WTC11 (cell line): ENCODE data around the gene EGF. TPM values are rescaled to one million over a fixed set of nuclear protein-coding genes. Genes with fewer than 3 reads are reported as not detected.

Experiments used
- ATAC-seq: fragments of 200-7000 bp; cut with Tn5 transposase; 2 replicates; pipeline ENCODE4 v1.10.0; 2021; ENCODE audit warnings: mild to moderate bottlenecking, moderate library complexity
- CTCF ChIA-PET: fragments of 300-600 bp; sonication (Branson Sonifier 250); formaldehyde crosslinking; loops from one replicate; lab custom pipeline; 2021; ENCODE audit warnings: antibody characterized with exemption; lab: Charles Lee
- POLR2A ChIA-PET: fragments of 350-600 bp; sonication (Branson Sonifier 250); formaldehyde crosslinking; loops from one replicate; lab custom pipeline; 2021; ENCODE audit warnings: antibody characterized with exemption; lab: Charles Lee
- DNase-seq: peaks from one replicate; pipeline ENCODE4 v3.0.0; 2021; ENCODE audit warnings: low spot score
- H3K27ac Mint-ChIP-seq: 2 replicates; pipeline ENCODE4 v1.8.0; 2021; ENCODE audit warnings: mixed read lengths
- H3K27me3 Mint-ChIP-seq: 2 replicates; pipeline ENCODE4 v1.8.0; 2021; ENCODE audit warnings: low read depth, mild to moderate bottlenecking, moderate library complexity, mixed read lengths
- H3K36me3 Mint-ChIP-seq: 2 replicates; pipeline ENCODE4 v1.8.0; 2021; ENCODE audit warnings: mixed read lengths
- H3K4me1 Mint-ChIP-seq: 2 replicates; pipeline ENCODE4 v1.8.0; 2022; ENCODE audit warnings: mixed read lengths
- H3K4me3 Mint-ChIP-seq: 2 replicates; pipeline ENCODE4 v1.8.0; 2021; ENCODE audit warnings: mild to moderate bottlenecking, moderate library complexity, mixed read lengths
- H3K9me3 Mint-ChIP-seq: 2 replicates; pipeline ENCODE4 v1.8.0; 2021; ENCODE audit warnings: mixed read lengths
- CREM ChIP-seq: sonication (generic); formaldehyde crosslinking; IDR thresholded peaks from 2 replicates; pipeline ENCODE4 v1.8.1; 2022; ENCODE audit warnings: mild to moderate bottlenecking, missing genetic modification reagents, moderate library complexity
- ETV6 ChIP-seq: sonication (generic); formaldehyde crosslinking; IDR thresholded peaks from 2 replicates; pipeline ENCODE4 v1.8.1; 2022; ENCODE audit warnings: mild to moderate bottlenecking, missing genetic modification reagents
- HMGXB4 ChIP-seq: sonication (generic); formaldehyde crosslinking; IDR thresholded peaks from 2 replicates; pipeline ENCODE4 v1.8.1; 2023; ENCODE audit warnings: mild to moderate bottlenecking, moderate library complexity, missing genetic modification reagents
- NR2C2 ChIP-seq: sonication (generic); formaldehyde crosslinking; IDR thresholded peaks from 2 replicates; pipeline ENCODE4 v1.8.0; 2022; ENCODE audit warnings: mild to moderate bottlenecking, missing genetic modification reagents
- RORB ChIP-seq: fragments of 250-450 bp; sonication (Bioruptor Pico); IDR thresholded peaks from 2 replicates; pipeline ENCODE4 v1.9.0; 2021; ENCODE audit warnings: mild to moderate bottlenecking
- SP1 ChIP-seq: sonication (generic); formaldehyde crosslinking; conservative IDR thresholded peaks from 2 replicates; pipeline ENCODE4 v1.8.1; 2022; ENCODE audit warnings: missing genetic modification reagents
- STAT6 ChIP-seq: sonication (generic); formaldehyde crosslinking; conservative IDR thresholded peaks from 2 replicates; pipeline ENCODE4 v1.8.1; 2023; ENCODE audit warnings: mild to moderate bottlenecking, low read depth, missing genetic modification reagents, moderate library complexity
- ZNF416 ChIP-seq: fragments of 250-450 bp; sonication (Bioruptor Pico); IDR thresholded peaks from 2 replicates; pipeline ENCODE4 v1.9.0; 2021; ENCODE audit warnings: mild to moderate bottlenecking, inconsistent platforms
- ZNF532 ChIP-seq: fragments of 250-450 bp; sonication (Bioruptor Pico); IDR thresholded peaks from 2 replicates; pipeline ENCODE4 v1.9.0; 2021; ENCODE audit warnings: mild to moderate bottlenecking, borderline replicate concordance
- ZNF671 ChIP-seq: fragments of 250-450 bp; sonication (Bioruptor Pico); IDR thresholded peaks from 2 replicates; pipeline ENCODE4 v1.8.0; 2021; ENCODE audit warnings: mild to moderate bottlenecking
- total RNA-seq: library from RNA; stranded (reverse); gene quantifications from 3 replicates; pipeline ENCODE4 v1.2.3, GENCODE V29; 2021
- TF ChIP-seq, protein P1 (sequence below): fragments of 250-450 bp; sonication (Bioruptor Pico); conservative IDR thresholded peaks from 2 replicates; pipeline ENCODE4 v1.9.0; 2021; ENCODE audit warnings: mild to moderate bottlenecking
- TF ChIP-seq, protein P2 (sequence below): sonication (generic); formaldehyde crosslinking; IDR thresholded peaks from 2 replicates; pipeline ENCODE4 v1.8.1; 2022; ENCODE audit warnings: missing genetic modification reagents, borderline replicate concordance
- TF ChIP-seq, protein P3 (sequence below): fragments of 250-450 bp; sonication (Bioruptor Pico); IDR thresholded peaks from 2 replicates; pipeline ENCODE4 v1.9.0; 2021; ENCODE audit warnings: mild to moderate bottlenecking
- TF ChIP-seq, protein P4 (sequence below): fragments of 250-450 bp; sonication (Bioruptor Pico); IDR thresholded peaks from 2 replicates; pipeline ENCODE4 v1.9.0; 2021; ENCODE audit warnings: mild to moderate bottlenecking

The EGF gene
- total RNA-seq, 1 experiment from 2014 or later: 2.5 TPM

DNA sequence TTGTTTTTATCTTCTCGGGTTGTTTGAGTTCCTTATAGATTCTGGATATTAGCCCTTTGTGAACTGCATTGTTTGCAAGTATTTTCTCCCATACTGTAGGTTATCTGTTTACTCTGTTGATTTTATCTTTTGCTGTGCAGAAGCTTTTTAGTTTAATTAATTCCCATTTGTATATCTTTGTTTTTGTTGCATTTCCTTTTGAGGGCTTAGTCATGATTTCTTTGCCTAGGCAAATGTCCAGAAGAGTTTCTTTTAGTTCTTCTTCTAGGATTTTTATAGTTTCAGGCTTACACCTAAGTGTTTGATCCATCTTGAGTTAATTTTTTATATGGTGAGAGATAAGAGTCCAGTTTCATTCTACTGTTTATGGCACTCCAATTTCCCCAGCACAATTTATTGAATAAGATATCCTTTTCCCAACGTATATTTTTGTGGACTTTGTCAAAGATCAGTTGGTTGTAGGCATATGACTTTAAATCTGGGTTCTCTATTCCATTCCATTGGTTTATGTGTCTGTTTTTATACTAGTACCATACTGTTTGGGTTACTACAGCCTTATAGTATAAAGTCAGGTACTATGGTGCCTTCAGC, 54.3 kb downstream of the EGF start:
- peaks cover under 1% of the 10 kb centered on the region for H3K4me1 Mint-ChIP-seq
- H3K27me3 Mint-ChIP-seq: no peaks in the 10 kb centered on the region
- H3K4me3 Mint-ChIP-seq: no peak overlapping the region
- ATAC-seq (no peak), DNase-seq (no peak)
- TF ChIP-seq, protein P1, sequence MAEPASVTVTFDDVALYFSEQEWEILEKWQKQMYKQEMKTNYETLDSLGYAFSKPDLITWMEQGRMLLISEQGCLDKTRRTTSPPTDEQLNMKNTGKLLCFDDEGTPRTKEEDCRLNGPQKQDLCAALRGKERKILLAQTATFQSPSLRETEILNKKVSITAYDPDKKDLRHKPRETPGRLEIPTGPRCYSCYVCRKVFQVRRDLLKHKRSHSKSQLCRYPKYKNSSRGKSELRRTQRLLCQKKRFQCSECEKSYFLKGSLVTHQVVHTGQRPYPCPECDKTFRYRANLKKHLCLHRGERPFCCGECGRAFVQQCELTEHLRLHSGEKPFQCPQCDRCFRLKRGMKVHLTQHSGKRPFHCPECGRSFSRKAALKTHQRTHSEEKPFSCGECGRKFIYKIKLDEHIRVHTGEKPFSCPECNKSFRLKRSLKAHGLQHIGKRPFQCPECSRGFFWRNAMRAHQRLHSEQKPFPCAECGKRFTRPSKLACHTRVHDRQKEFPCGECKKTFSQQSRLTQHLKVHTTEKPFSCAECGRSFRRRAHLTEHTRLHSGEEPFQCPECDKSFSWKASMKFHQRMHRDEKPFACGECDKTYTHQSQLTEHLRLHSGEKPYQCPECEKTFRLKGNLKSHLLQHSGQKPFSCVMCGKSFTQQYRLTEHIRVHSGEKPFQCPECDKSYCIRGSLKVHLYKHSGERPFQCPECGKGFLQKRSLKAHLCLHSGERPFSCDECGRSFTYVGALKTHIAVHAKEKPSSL (CRISPR knock-in tag): no peak
- TF ChIP-seq, protein P2, sequence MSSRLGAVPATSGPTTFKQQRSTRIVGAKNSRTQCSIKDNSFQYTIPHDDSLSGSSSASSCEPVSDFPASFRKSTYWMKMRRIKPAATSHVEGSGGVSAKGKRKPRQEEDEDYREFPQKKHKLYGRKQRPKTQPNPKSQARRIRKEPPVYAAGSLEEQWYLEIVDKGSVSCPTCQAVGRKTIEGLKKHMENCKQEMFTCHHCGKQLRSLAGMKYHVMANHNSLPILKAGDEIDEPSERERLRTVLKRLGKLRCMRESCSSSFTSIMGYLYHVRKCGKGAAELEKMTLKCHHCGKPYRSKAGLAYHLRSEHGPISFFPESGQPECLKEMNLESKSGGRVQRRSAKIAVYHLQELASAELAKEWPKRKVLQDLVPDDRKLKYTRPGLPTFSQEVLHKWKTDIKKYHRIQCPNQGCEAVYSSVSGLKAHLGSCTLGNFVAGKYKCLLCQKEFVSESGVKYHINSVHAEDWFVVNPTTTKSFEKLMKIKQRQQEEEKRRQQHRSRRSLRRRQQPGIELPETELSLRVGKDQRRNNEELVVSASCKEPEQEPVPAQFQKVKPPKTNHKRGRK (CRISPR knock-in tag): no peak
- TF ChIP-seq RORB (CRISPR knock-in tag) (no peak), STAT6 (CRISPR knock-in tag) (no peak), HMGXB4 (CRISPR knock-in tag) (no peak), NR2C2 (CRISPR knock-in tag) (no peak), ZNF671 (no peak), ZNF416 (CRISPR knock-in tag) (no peak)
- TF ChIP-seq, protein P3, sequence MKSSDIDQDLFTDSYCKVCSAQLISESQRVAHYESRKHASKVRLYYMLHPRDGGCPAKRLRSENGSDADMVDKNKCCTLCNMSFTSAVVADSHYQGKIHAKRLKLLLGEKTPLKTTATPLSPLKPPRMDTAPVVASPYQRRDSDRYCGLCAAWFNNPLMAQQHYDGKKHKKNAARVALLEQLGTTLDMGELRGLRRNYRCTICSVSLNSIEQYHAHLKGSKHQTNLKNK (CRISPR knock-in tag): no peak
- TF ChIP-seq, protein P4, sequence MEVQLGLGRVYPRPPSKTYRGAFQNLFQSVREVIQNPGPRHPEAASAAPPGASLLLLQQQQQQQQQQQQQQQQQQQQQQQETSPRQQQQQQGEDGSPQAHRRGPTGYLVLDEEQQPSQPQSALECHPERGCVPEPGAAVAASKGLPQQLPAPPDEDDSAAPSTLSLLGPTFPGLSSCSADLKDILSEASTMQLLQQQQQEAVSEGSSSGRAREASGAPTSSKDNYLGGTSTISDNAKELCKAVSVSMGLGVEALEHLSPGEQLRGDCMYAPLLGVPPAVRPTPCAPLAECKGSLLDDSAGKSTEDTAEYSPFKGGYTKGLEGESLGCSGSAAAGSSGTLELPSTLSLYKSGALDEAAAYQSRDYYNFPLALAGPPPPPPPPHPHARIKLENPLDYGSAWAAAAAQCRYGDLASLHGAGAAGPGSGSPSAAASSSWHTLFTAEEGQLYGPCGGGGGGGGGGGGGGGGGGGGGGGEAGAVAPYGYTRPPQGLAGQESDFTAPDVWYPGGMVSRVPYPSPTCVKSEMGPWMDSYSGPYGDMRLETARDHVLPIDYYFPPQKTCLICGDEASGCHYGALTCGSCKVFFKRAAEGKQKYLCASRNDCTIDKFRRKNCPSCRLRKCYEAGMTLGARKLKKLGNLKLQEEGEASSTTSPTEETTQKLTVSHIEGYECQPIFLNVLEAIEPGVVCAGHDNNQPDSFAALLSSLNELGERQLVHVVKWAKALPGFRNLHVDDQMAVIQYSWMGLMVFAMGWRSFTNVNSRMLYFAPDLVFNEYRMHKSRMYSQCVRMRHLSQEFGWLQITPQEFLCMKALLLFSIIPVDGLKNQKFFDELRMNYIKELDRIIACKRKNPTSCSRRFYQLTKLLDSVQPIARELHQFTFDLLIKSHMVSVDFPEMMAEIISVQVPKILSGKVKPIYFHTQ (CRISPR knock-in tag): no peak
- no peak overlapping the region for H3K27ac Mint-ChIP-seq
- H3K36me3 Mint-ChIP-seq: no peaks in the 10 kb centered on the region
- H3K9me3 Mint-ChIP-seq: no peaks in the 10 kb centered on the region
- ChIA-PET POLR2A (no interaction called here), CTCF (no interaction called here)

DNA sequence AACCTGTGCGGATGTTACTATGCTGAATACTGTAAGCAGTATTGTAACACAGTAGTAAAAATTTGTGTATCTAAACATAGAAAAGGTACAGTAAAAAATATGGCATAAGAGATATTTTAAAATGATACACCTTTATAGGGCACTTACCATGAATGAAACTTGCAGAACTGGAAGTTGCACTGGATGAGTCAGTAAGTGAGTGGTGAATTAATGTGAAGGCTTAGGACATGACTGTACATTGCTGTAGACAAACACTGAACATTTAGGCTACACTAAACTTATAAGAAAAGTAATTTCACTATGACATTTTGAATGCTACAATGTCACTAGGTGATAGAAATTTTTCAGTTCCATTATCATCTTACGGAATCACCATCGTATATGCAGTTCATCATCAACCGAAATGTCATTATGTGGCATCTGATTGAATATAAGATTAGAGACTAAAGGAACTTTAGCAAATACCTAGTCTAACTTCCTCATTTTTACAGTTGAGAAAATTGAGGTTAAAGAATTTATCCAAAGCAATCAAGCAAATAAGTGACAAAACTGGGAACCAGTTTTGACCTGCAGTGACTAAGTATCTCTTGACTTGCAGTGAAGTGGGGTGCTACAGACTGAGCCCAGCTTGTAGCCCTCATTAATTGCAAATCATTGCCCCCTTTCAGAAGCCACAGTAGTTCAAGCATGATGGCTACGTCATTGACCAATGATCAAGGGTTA, 55.3 kb downstream of the EGF start:
- ChIA-PET CTCF (no interaction called here), POLR2A (no interaction called here)
- H3K4me1 Mint-ChIP-seq: peaks cover 10% of the 10 kb centered on the region
- ATAC-seq: no peak
- no peak overlapping the region for H3K4me3 Mint-ChIP-seq
- H3K27me3 Mint-ChIP-seq: no peaks in the 10 kb centered on the region
- no peak for DNase-seq
- no peak overlapping the region for H3K27ac Mint-ChIP-seq
- H3K36me3 Mint-ChIP-seq: no peaks in the 10 kb centered on the region
- H3K9me3 Mint-ChIP-seq: no peaks in the 10 kb centered on the region
- TF ChIP-seq, protein P2 (CRISPR knock-in tag): no peak
- TF ChIP-seq SP1 (CRISPR knock-in tag): no peak
- no peak for TF ChIP-seq ZNF532 (CRISPR knock-in tag)
- no peak for TF ChIP-seq ETV6 (CRISPR knock-in tag)
- no peak for TF ChIP-seq CREM (CRISPR knock-in tag)
